ENCODE measurements around the gene CMTM2. TPM values are rescaled to one million over a fixed set of nuclear protein-coding genes. Genes with fewer than 3 reads are reported as not detected.
"Not testable (repeated sequence)": the region's sequence is repeated elsewhere in the genome, so short reads cannot be mapped to it uniquely, and the experiment has no call there.

Gene CMTM2
- total RNA-seq, 1 experiment from 2014 or later = not detected

GRCh38 chr16:66619534-66620428, 40.5 kb downstream of the CMTM2 start:
- in situ Hi-C loops (cut with HindIII; ENCODE audit: low sequenced_read_pairs) = no loop called here
- no peak for DNase-seq (ENCODE audit: low spot score)

- no peak for DNase-seq (ENCODE audit: low spot score)
- in situ Hi-C loops (cut with HindIII; ENCODE audit: low sequenced_read_pairs) = no loop called here
Observed at GRCh38 chr16:66620429-66620795, 41.1 kb downstream of the CMTM2 start.

- no peak for DNase-seq (ENCODE audit: low spot score)
- in situ Hi-C loops (cut with HindIII; ENCODE audit: low sequenced_read_pairs) = no loop called here
Observed at GRCh38 chr16:66621973-66622372, 42.7 kb downstream of the CMTM2 start.

- DNase-seq (ENCODE audit: low spot score) = no peak
- in situ Hi-C loops (cut with HindIII; ENCODE audit: low sequenced_read_pairs) = no loop called here
Observed at GRCh38 chr16:66622863-66623262, 43.6 kb downstream of the CMTM2 start.

- no peak for DNase-seq (ENCODE audit: low spot score)
- in situ Hi-C loops (cut with HindIII; ENCODE audit: low sequenced_read_pairs) = no loop called here
Observed at GRCh38 chr16:66623755-66624154, 44.5 kb downstream of the CMTM2 start.

GRCh38 chr16:66627611-66628378, 48.5 kb downstream of the CMTM2 start:
- in situ Hi-C loops (cut with HindIII; ENCODE audit: low sequenced_read_pairs); DNase-seq (ENCODE audit: low spot score): not testable (repeated sequence)

- DNase-seq (ENCODE audit: low spot score) = no peak
- in situ Hi-C loops (cut with HindIII; ENCODE audit: low sequenced_read_pairs) = no loop called here
Observed at GRCh38 chr16:66629856-66630255, 50.6 kb downstream of the CMTM2 start.

- in situ Hi-C loops (cut with HindIII; ENCODE audit: low sequenced_read_pairs); DNase-seq (ENCODE audit: low spot score): not testable (repeated sequence)
Observed at GRCh38 chr16:66630561-66631260, 51.4 kb downstream of the CMTM2 start.

GRCh38 chr16:66631558-66631957, 52.3 kb downstream of the CMTM2 start:
- DNase-seq (ENCODE audit: low spot score); in situ Hi-C loops (cut with HindIII; ENCODE audit: low sequenced_read_pairs): not testable (repeated sequence)

GRCh38 chr16:66634527-66635196, 55.4 kb downstream of the CMTM2 start:
- DNase-seq (ENCODE audit: low spot score) = no peak
- in situ Hi-C loops (cut with HindIII; ENCODE audit: low sequenced_read_pairs) = no loop called here

GRCh38 chr16:66635406-66635805, 56.1 kb downstream of the CMTM2 start:
- in situ Hi-C loops (cut with HindIII; ENCODE audit: low sequenced_read_pairs) = no loop called here
- no peak for DNase-seq (ENCODE audit: low spot score)

- in situ Hi-C loops (cut with HindIII; ENCODE audit: low sequenced_read_pairs) = no loop called here
- DNase-seq (ENCODE audit: low spot score) = peak; percentile 25
Observed at GRCh38 chr16:66636199-66636598, 56.9 kb downstream of the CMTM2 start.

- DNase-seq (ENCODE audit: low spot score) = no peak
- in situ Hi-C loops (cut with HindIII; ENCODE audit: low sequenced_read_pairs) = no loop called here
Observed at GRCh38 chr16:66637806-66638205, 58.5 kb downstream of the CMTM2 start.

Other genes starting within 250 kb of the CMTM2 start
- gene CDH5, start 212.8 kb upstream of the CMTM2 start, total RNA-seq (2014; rRNA removed; shearing (Covaris generic)) = not detected in 2 replicates
- gene BEAN1, start 152.2 kb upstream of the CMTM2 start, total RNA-seq (2014; rRNA removed; shearing (Covaris generic)) = not detected in 2 replicates
- gene TK2, start 29.3 kb upstream of the CMTM2 start, total RNA-seq (2014; rRNA removed; shearing (Covaris generic)) = 10.3 and 15.8 TPM in 2 replicates
- gene CKLF, start 26.9 kb upstream of the CMTM2 start, total RNA-seq (2014; rRNA removed; shearing (Covaris generic)) = 122 and 134 TPM in 2 replicates
- gene CMTM1, start 13.0 kb upstream of the CMTM2 start, total RNA-seq (2014; rRNA removed; shearing (Covaris generic)) = 3.1 TPM in 1 of 2 replicates, not detected in the other
- 55.1 and 62.1 TPM in 2 replicates for gene CMTM3, start 25.2 kb downstream of the CMTM2 start, total RNA-seq (2014; rRNA removed; shearing (Covaris generic))
- 11.9 and 22.5 TPM in 2 replicates for gene CMTM4, start 117.3 kb downstream of the CMTM2 start, total RNA-seq (2014; rRNA removed; shearing (Covaris generic))
- gene DYNC1LI2, start 172.1 kb downstream of the CMTM2 start, total RNA-seq (2014; rRNA removed; shearing (Covaris generic)) = 41.6 and 63.4 TPM in 2 replicates
- gene TERB1, start 222.1 kb downstream of the CMTM2 start, total RNA-seq (2014; rRNA removed; shearing (Covaris generic)) = not detected in 2 replicates

Measured in G401 (cell line).